HCT116 (cell line): ENCODE results near the gene LCLAT1. TPM values are rescaled to one million over a fixed set of nuclear protein-coding genes. Genes with fewer than 3 reads are reported as not detected.

Experiments used
- ATAC-seq: fragments of 200-7000 bp; cut with Tn5 transposase; 2 replicates; pipeline ENCODE4 v1.9.1; 2020; ENCODE audit warnings: mild to moderate bottlenecking, moderate library complexity
- BruUV-seq: library from RNA; stranded (reverse); fragments of 400-500 nt; replicated peaks from 2 replicates; lab custom pipeline; 2021; lab: Mats Ljungman, UMichigan
- CTCF ChIA-PET: fragments of 300-600 bp; sonication (Branson Sonifier 250); formaldehyde crosslinking; loops from one replicate; lab custom pipeline; 2021; ENCODE audit warnings: antibody characterized with exemption; lab: Charles Lee
- POLR2A ChIA-PET: fragments of 300-600, 350-600 bp; sonication (Branson Sonifier 250); formaldehyde crosslinking; loops from one replicate; lab custom pipeline; 2021; ENCODE audit warnings: antibody characterized with exemption; lab: Charles Lee
- RAD21 ChIA-PET, 2 experiments: fragments of 300-600 bp; sonication (Branson Sonifier 250); formaldehyde crosslinking; loops; one replicate each; lab custom pipeline; 2023; ENCODE audit warnings: low total read pairs in 2 of 2; ENCODE audit not compliant: uncharacterized antibody in 2 of 2, unreplicated experiment in 2 of 2, low non-redundant PET in 1 of 2; lab: Charles Lee
- DNase-seq: peaks from one replicate; pipeline ENCODE4 v3.0.0-alpha.2; 2010; ENCODE audit warnings: low read depth, low spot score
- H2AFZ ChIP-seq: fragments of 200-600 bp; shearing (Covaris generic), sonication (generic); 2 replicates; pipeline ENCODE4 v1.6.1; 2017; ENCODE audit warnings: low read depth, mixed run types, mixed read lengths, antibody characterized with exemption, low read length; ENCODE audit not compliant: poor library complexity, severe bottlenecking
- H3K27ac ChIP-seq: 2 replicates; pipeline ENCODE4 v1.5.1; 2012; ENCODE audit warnings: low read depth, low read length
- H3K27me3 ChIP-seq: fragments of 200-600 bp; sonication (generic); 2 replicates; pipeline ENCODE4 v1.6.1; 2016; ENCODE audit warnings: mixed run types, low read length, mixed read lengths; ENCODE audit not compliant: insufficient read depth
- H3K36me3 ChIP-seq, 2 experiments: fragments of 200-500 bp in 1 of 2; fragments of 200-600 bp in 1 of 2; sonication (Bioruptor generic) in 1 of 2; sonication (generic) in 1 of 2; 2 replicates each; pipeline versions ENCODE4 v1.5.1 to v1.6.1; 2014 to 2016; ENCODE audit warnings: low read length in 2 of 2, inconsistent platforms in 1 of 2, mixed read lengths in 1 of 2, mixed run types in 1 of 2; ENCODE audit not compliant: insufficient read depth in 2 of 2, control insufficient read depth in 1 of 2
- H3K4me1 ChIP-seq, 2 experiments: fragments of 200-600 bp in 1 of 2; sonication (generic) in 1 of 2; 2 replicates each; pipeline versions ENCODE4 v1.5.1 to v1.6.1; 2012 to 2017; ENCODE audit warnings: low read length in 2 of 2, inconsistent platforms in 1 of 2, mild to moderate bottlenecking in 1 of 2, mixed read lengths in 1 of 2, mixed run types in 1 of 2, moderate library complexity in 1 of 2; ENCODE audit not compliant: insufficient read depth in 2 of 2, control insufficient read depth in 1 of 2
- H3K4me2 ChIP-seq: fragments of 200-600 bp; sonication (generic); 2 replicates; pipeline ENCODE4 v1.6.1; 2017; ENCODE audit warnings: mixed run types, low read length, mixed read lengths
- H3K4me3 ChIP-seq, 2 experiments: fragments of 200-600 bp in 1 of 2; sonication (generic) in 1 of 2; replicated peaks in 1 of 2; 2 replicates each; pipeline ENCODE4 v1.5.1; 2011 to 2016; ENCODE audit warnings: low read length in 2 of 2, control low read depth in 1 of 2, low read depth in 1 of 2, mild to moderate bottlenecking in 1 of 2, mixed read lengths in 1 of 2, mixed run types in 1 of 2
- H3K79me2 ChIP-seq: fragments of 200-600 bp; sonication (generic); 2 replicates; pipeline ENCODE4 v1.6.1; 2017; ENCODE audit warnings: mild to moderate bottlenecking, mixed run types, low read length, moderate library complexity, mixed read lengths; ENCODE audit not compliant: insufficient read depth
- H3K9ac ChIP-seq: fragments of 200-600 bp; sonication (generic); 2 replicates; pipeline ENCODE4 v1.6.1; 2016; ENCODE audit warnings: low read length, mixed read lengths
- H3K9me2 ChIP-seq: fragments of 200-600 bp; sonication (generic), shearing (Covaris generic); 2 replicates; pipeline ENCODE4 v1.6.1; 2017; ENCODE audit warnings: mixed run types, mild to moderate bottlenecking, moderate library complexity; ENCODE audit not compliant: insufficient read depth
- H3K9me3 ChIP-seq, 2 experiments: fragments of 200-500 bp in 1 of 2; fragments of 200-600 bp in 1 of 2; sonication (Bioruptor generic) in 1 of 2; sonication (generic) in 1 of 2; 2 replicates each; pipeline ENCODE4 v1.6.1; 2014 to 2017; ENCODE audit warnings: low read length in 2 of 2, mixed read lengths in 2 of 2, inconsistent platforms in 1 of 2, low read depth in 1 of 2, mild to moderate bottlenecking in 1 of 2, mixed run types in 1 of 2, moderate library complexity in 1 of 2; ENCODE audit not compliant: control insufficient read depth in 1 of 2, insufficient read depth in 1 of 2
- H4K20me1 ChIP-seq: fragments of 200-600 bp; sonication (generic), shearing (Covaris generic); 2 replicates; pipeline ENCODE4 v1.6.1; 2017; ENCODE audit warnings: mixed run types, mild to moderate bottlenecking, moderate library complexity; ENCODE audit not compliant: insufficient read depth
- CBX3 ChIP-seq: IDR thresholded peaks from 2 replicates; pipeline ENCODE4 v1.6.1; 2012; ENCODE audit warnings: low read depth
- CEBPB ChIP-seq: IDR thresholded peaks from 2 replicates; pipeline ENCODE4 v1.6.1; 2012; ENCODE audit warnings: low read depth
- EGR1 ChIP-seq: IDR thresholded peaks from 2 replicates; pipeline ENCODE4 v1.6.1; 2012; ENCODE audit warnings: low read depth
- EZH2 ChIP-seq: fragments of 200-600 bp; sonication (generic); IDR thresholded peaks from 2 replicates; pipeline ENCODE4 v1.6.1; 2017; ENCODE audit warnings: antibody characterized with exemption, mixed run types
- EZH2phosphoT487 ChIP-seq: fragments of 200-600 bp; IDR thresholded peaks from 2 replicates; pipeline ENCODE4 v1.6.1; 2018; ENCODE audit warnings: antibody characterized with exemption, borderline replicate concordance
- FOSL1 ChIP-seq: IDR thresholded peaks from 2 replicates; pipeline ENCODE4 v1.6.1; 2012; ENCODE audit warnings: low read depth
- JUND ChIP-seq: IDR thresholded peaks from 2 replicates; pipeline ENCODE4 v1.6.1; 2012
- POLR2AphosphoS5 ChIP-seq: IDR thresholded peaks from 2 replicates; pipeline ENCODE4 v1.6.1; 2011; ENCODE audit warnings: mild to moderate bottlenecking, low read depth, low read length, moderate library complexity
- RAD21 ChIP-seq: IDR thresholded peaks from 2 replicates; pipeline ENCODE4 v1.6.1; 2012; ENCODE audit warnings: low read depth, mild to moderate bottlenecking
- SP1 ChIP-seq: IDR thresholded peaks from 2 replicates; pipeline ENCODE4 v1.6.1; 2012; ENCODE audit warnings: low read depth
- TCF7L2 ChIP-seq: IDR thresholded peaks from 2 replicates; pipeline ENCODE4 v1.7.0; 2011; ENCODE audit warnings: borderline replicate concordance, inconsistent platforms; ENCODE audit not compliant: insufficient read depth, insufficient read length; ENCODE audit errors: extremely low read depth
- ZFX ChIP-seq: fragments of 450-650 bp; IDR thresholded peaks from 2 replicates; pipeline ENCODE4 v1.6.1; 2017
- ZNF274 ChIP-seq: fragments of 200-500 bp; sonication (Bioruptor generic); IDR thresholded peaks from 2 replicates; pipeline ENCODE4 v1.6.1; 2014; ENCODE audit warnings: mild to moderate bottlenecking, low read depth, low read length, inconsistent platforms
- intact Hi-C: fragments of 100-400 bp; cut with micrococcal nuclease; formaldehyde crosslinking; loops from 2 replicates; pipeline ENCODE4 v1.10.0; 2022
- total RNA-seq: library from RNA; stranded (reverse); gene quantifications from one replicate; pipeline ENCODE4 v1.2.1, GENCODE V29; 2021; ENCODE audit not compliant: unreplicated experiment
- TF ChIP-seq, protein P1 (sequence below): IDR thresholded peaks from 2 replicates; pipeline ENCODE4 v1.6.1; 2012
- TF ChIP-seq, protein P2 (sequence below), 3 experiments: fragments of 200-600 bp in 1 of 3; sonication (generic) in 1 of 3; IDR thresholded peaks in 2 of 3; conservative IDR thresholded peaks in 1 of 3; 2 replicates each; pipeline ENCODE4 v1.5.1; 2012 to 2017; ENCODE audit warnings: low read depth in 2 of 3, low read length in 2 of 3, antibody characterized with exemption in 1 of 3, borderline replicate concordance in 1 of 3, control low read depth in 1 of 3, mild to moderate bottlenecking in 1 of 3, mixed read lengths in 1 of 3, mixed run types in 1 of 3, moderate library complexity in 1 of 3; ENCODE audit not compliant: insufficient read depth in 1 of 3
- TF ChIP-seq, protein P3 (sequence below): IDR thresholded peaks from 2 replicates; pipeline ENCODE4 v1.6.1; 2011; ENCODE audit warnings: mild to moderate bottlenecking, low read length, moderate library complexity; ENCODE audit not compliant: insufficient replicate concordance; ENCODE audit errors: extremely low read depth

LCLAT1 gene
- total RNA-seq, 1 experiment from 2014 or later: 36.2 TPM

DNA sequence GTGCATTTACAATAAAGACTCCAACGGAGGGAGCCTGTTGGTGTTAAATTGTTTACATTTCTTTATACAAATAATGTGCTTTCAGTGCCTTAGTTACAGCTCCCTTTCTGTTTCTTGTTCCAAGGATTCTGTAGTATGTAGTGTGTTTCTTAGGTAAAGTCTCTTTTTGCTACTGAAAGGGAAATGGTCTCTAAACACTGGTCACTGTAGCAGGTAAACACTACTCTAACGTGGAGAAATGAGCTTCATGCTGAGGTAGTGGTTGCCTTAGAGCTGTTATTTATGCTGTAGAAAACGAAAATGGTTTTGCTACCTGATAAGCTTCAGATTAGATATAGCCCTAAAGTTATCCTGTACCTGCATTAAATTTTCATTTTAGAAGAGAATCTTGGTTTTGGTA is 196.6 kb downstream of the LCLAT1 start:
- intact Hi-C loops: no loop called here

DNA sequence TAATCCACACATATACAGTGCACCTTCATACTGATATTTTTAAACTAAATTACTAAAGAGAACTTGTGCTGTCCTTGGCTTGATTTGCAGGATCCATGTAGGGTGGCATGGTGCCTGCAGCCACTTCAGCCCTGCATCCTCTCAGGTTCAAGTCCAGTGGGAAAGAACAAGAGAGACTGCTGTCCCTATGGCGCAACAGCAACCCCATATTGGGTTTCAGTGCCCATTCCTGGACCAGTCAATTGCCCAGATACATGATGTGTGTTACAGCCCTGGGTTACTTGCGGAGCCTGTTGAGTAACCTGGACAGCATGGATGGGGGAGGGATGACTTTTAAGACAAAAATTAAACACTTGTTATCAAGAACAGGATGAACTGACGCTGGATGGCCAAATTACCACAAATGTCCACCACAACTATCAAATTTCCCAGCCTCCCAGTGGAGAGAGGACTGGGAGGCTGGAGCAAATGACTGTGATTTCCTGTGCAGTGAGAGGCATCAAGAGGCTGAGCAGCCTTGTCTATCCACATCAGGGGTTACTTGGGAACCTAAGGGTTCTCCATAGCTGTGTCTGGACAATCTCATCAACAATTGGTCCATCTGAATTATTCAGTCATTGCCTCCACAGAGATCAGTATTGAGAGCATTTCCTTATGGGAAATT is 198.2 kb downstream of the LCLAT1 start:
- no peaks in the 10 kb centered on the region for H3K4me1 ChIP-seq
- TF ChIP-seq POLR2AphosphoS5: no peak
- TF ChIP-seq CEBPB: no peak
- TF ChIP-seq, protein P1, sequence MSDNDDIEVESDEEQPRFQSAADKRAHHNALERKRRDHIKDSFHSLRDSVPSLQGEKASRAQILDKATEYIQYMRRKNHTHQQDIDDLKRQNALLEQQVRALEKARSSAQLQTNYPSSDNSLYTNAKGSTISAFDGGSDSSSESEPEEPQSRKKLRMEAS: no peak
- no peak for TF ChIP-seq FOSL1
- TF ChIP-seq ZNF274: no peak
- TF ChIP-seq CBX3: no peak
- no peak for TF ChIP-seq EZH2phosphoT487
- TF ChIP-seq, protein P2, sequence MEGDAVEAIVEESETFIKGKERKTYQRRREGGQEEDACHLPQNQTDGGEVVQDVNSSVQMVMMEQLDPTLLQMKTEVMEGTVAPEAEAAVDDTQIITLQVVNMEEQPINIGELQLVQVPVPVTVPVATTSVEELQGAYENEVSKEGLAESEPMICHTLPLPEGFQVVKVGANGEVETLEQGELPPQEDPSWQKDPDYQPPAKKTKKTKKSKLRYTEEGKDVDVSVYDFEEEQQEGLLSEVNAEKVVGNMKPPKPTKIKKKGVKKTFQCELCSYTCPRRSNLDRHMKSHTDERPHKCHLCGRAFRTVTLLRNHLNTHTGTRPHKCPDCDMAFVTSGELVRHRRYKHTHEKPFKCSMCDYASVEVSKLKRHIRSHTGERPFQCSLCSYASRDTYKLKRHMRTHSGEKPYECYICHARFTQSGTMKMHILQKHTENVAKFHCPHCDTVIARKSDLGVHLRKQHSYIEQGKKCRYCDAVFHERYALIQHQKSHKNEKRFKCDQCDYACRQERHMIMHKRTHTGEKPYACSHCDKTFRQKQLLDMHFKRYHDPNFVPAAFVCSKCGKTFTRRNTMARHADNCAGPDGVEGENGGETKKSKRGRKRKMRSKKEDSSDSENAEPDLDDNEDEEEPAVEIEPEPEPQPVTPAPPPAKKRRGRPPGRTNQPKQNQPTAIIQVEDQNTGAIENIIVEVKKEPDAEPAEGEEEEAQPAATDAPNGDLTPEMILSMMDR (IDR thresholded peaks at IDR 0.05 in 2 of 3, conservative IDR thresholded peaks at IDR 0.05 in 1 of 3; ENCODE audit: borderline replicate concordance in 1 of 3, insufficient read depth in 1 of 3, low read depth in 2 of 3, low read length in 2 of 3): no peak
- TF ChIP-seq, protein P3, sequence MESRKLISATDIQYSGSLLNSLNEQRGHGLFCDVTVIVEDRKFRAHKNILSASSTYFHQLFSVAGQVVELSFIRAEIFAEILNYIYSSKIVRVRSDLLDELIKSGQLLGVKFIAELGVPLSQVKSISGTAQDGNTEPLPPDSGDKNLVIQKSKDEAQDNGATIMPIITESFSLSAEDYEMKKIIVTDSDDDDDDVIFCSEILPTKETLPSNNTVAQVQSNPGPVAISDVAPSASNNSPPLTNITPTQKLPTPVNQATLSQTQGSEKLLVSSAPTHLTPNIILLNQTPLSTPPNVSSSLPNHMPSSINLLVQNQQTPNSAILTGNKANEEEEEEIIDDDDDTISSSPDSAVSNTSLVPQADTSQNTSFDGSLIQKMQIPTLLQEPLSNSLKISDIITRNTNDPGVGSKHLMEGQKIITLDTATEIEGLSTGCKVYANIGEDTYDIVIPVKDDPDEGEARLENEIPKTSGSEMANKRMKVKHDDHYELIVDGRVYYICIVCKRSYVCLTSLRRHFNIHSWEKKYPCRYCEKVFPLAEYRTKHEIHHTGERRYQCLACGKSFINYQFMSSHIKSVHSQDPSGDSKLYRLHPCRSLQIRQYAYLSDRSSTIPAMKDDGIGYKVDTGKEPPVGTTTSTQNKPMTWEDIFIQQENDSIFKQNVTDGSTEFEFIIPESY: no peak
- TF ChIP-seq EZH2: no peak
- TF ChIP-seq ZFX: no peak
- TF ChIP-seq EGR1: no peak
- no peak for TF ChIP-seq SP1

More for the DNA sequence above, 196.6 kb downstream of the LCLAT1 start:
- no peaks in the 10 kb centered on the region for H3K9me3 ChIP-seq
- no peak for DNase-seq
- TF ChIP-seq RAD21 (no peak), TCF7L2 (no peak), JUND (no peak)
- TF ChIP-seq, all 23 proteins: peak for 0
- Histone ChIP-seq H3K4me1 (no peaks in the 10 kb centered on the region), H4K20me1 (no peaks in the 10 kb centered on the region), H3K4me2 (no peak overlapping the region), H3K79me2 (no peaks in the 10 kb centered on the region), H3K27me3 (no peaks in the 10 kb centered on the region), H3K4me3 (no peak overlapping the region), H3K27ac (no peak overlapping the region), H3K9ac (no peak overlapping the region), H3K9me2 (no peaks in the 10 kb centered on the region), H2AFZ (no peak overlapping the region), H3K36me3 (0 out of 4 replicates have a peak, but pooled peaks cover 0 to 3% of the 10 kb centered on the region in 2 experiments)
- BruUV-seq: no TSS peak
- CTCF ChIA-PET: no interaction called here
- RAD21 ChIA-PET: no interaction called here
- ATAC-seq: no peak
- POLR2A ChIA-PET: no interaction called here

More for the DNA sequence above, 198.2 kb downstream of the LCLAT1 start:
- RAD21 ChIA-PET: no interaction called here
- H3K36me3 ChIP-seq: 0 out of 4 replicates have a peak, but pooled peaks cover 0 to 3% of the 10 kb centered on the region in 2 experiments
- POLR2A ChIA-PET: no interaction called here
- CTCF ChIA-PET: no interaction called here
- no peak overlapping the region for H3K27ac ChIP-seq
- DNase-seq (no peak), ATAC-seq (no peak)
- H2AFZ ChIP-seq: no peak overlapping the region
- H3K9me3 ChIP-seq: no peaks in the 10 kb centered on the region
- no peaks in the 10 kb centered on the region for H3K27me3 ChIP-seq
- H4K20me1 ChIP-seq: no peaks in the 10 kb centered on the region
- H3K9me2 ChIP-seq: no peaks in the 10 kb centered on the region
- no peak overlapping the region for H3K4me3 ChIP-seq
- intact Hi-C loops: no loop called here
- H3K9ac ChIP-seq: no peak overlapping the region
- no TSS peak for BruUV-seq
- no peak overlapping the region for H3K4me2 ChIP-seq
- H3K79me2 ChIP-seq: no peaks in the 10 kb centered on the region
